OCI-LY7 (cell line): Measurements from ENCODE around the gene SYCP2.

ENCODE experiments used
- CTCF ChIP-seq: fragments of 200-600 bp; sonication (generic); conservative IDR thresholded peaks from 2 replicates; pipeline ENCODE4 v1.5.1; 2014; ENCODE audit warnings: mild to moderate bottlenecking, antibody characterized with exemption, low read length, moderate library complexity, mixed read lengths
- EZH2phosphoT487 ChIP-seq: fragments of 200-600 bp; sonication (generic); IDR thresholded peaks from 2 replicates; pipeline ENCODE4 v1.6.1; 2018; ENCODE audit warnings: low read depth, borderline replicate concordance, mild to moderate bottlenecking, mixed run types, antibody characterized with exemption, low read length, moderate library complexity, mixed read lengths

GRCh38 chr20:59880198-59880597, 53.2 kb downstream of the SYCP2 start:
- TF ChIP-seq CTCF (no peak), EZH2phosphoT487 (no peak)
